ENCODE measurements around the gene TNFRSF17. TPM values are rescaled to one million over a fixed set of nuclear protein-coding genes. Genes with fewer than 3 reads are reported as not detected.

The TNFRSF17 gene
- total RNA-seq, 2 donors from 2014 or later, result not detected

GRCh38 chr16:12011565-12011964 lies 46.6 kb downstream of the TNFRSF17 start:
- DNase-seq (ENCODE audit: low spot score) (no peak), ATAC-seq (ENCODE audit: insufficient number of reproducible peaks, low FRiP score, low read depth) (no peak)
- H3K27me3 ChIP-seq (replicated peaks; ENCODE audit: insufficient read depth), result no peaks in the 10 kb centered on the region
- H3K4me1 ChIP-seq (ENCODE audit: control insufficient read depth in 1 of 2, low read depth in 2 of 2), result peaks cover 0 to 5% of the 10 kb centered on the region in 2 donors
- H3K27ac ChIP-seq, result no peak overlapping the region
- no peak overlapping the region for H3K4me3 ChIP-seq
- TF ChIP-seq CTCF (IDR thresholded peaks at IDR 0.05), result no peak
- no peaks in the 10 kb centered on the region for H3K9me3 ChIP-seq
- H3K36me3 ChIP-seq, result no peaks in the 10 kb centered on the region

- H3K9me3 ChIP-seq, result no peaks in the 10 kb centered on the region
- no peaks in the 10 kb centered on the region for H3K36me3 ChIP-seq
- H3K27ac ChIP-seq, result no peak overlapping the region
- ATAC-seq (ENCODE audit: insufficient number of reproducible peaks, low FRiP score, low read depth), result no peak
- no peak for TF ChIP-seq CTCF (IDR thresholded peaks at IDR 0.05)
- no peak for DNase-seq (ENCODE audit: low spot score)
- no peak overlapping the region for H3K4me3 ChIP-seq
- peaks cover 2 to 3% of the 10 kb centered on the region in 2 donors for H3K4me1 ChIP-seq (ENCODE audit: control insufficient read depth in 1 of 2, low read depth in 2 of 2)
- H3K27me3 ChIP-seq (replicated peaks; ENCODE audit: insufficient read depth), result no peaks in the 10 kb centered on the region
Observed at GRCh38 chr16:12016291-12016947, 51.4 kb downstream of the TNFRSF17 start.

- no peak for ATAC-seq (ENCODE audit: insufficient number of reproducible peaks, low FRiP score, low read depth)
- no peak overlapping the region for H3K4me3 ChIP-seq
- H3K27ac ChIP-seq, result no peak overlapping the region
- H3K9me3 ChIP-seq, result no peaks in the 10 kb centered on the region
- TF ChIP-seq CTCF (IDR thresholded peaks at IDR 0.05), result no peak
- no peaks in the 10 kb centered on the region for H3K36me3 ChIP-seq
- DNase-seq (ENCODE audit: low spot score), result no peak
- peaks cover 0 to 10% of the 10 kb centered on the region in 2 donors for H3K4me1 ChIP-seq (ENCODE audit: control insufficient read depth in 1 of 2, low read depth in 2 of 2)
- H3K27me3 ChIP-seq (replicated peaks; ENCODE audit: insufficient read depth), result no peaks in the 10 kb centered on the region
Observed at GRCh38 chr16:12017558-12017957, 52.5 kb downstream of the TNFRSF17 start.

Other genes with a start within 250 kb of the TNFRSF17 start
- 10 to 100 TPM; 44.5 to 49.4 TPM for gene TXNDC11, start 222.4 kb upstream of the TNFRSF17 start, total RNA-seq
- gene ZC3H7A, start 168.0 kb upstream of the TNFRSF17 start, total RNA-seq, result 10 to 100 TPM; 47.8 to 86.1 TPM
- gene RSL1D1, start 113.7 kb upstream of the TNFRSF17 start, total RNA-seq, result 100 to 1,000 TPM in 1 of 2 donors, 10 to 100 TPM in 1; 51.2 to 184 TPM
- 10 to 100 TPM; 50.4 to 81.1 TPM for gene GSPT1, start 49.3 kb upstream of the TNFRSF17 start, total RNA-seq
- 10 to 100 TPM in 1 of 2 donors, 1 to 10 TPM in 1; 9.9 to 18.5 TPM for gene NPIPB2, start 23.2 kb upstream of the TNFRSF17 start, total RNA-seq
- gene SNX29, start 11.5 kb downstream of the TNFRSF17 start, total RNA-seq, result 10 to 100 TPM; 47.0 to 68.1 TPM